ENCODE results near the gene PTCD3. TPM values are rescaled to one million over a fixed set of nuclear protein-coding genes. Genes with fewer than 3 reads are reported as not detected.

The PTCD3 gene
- 90.9 TPM for polyA plus RNA-seq (2012; ENCODE audit: insufficient read length, low read depth)

DNA sequence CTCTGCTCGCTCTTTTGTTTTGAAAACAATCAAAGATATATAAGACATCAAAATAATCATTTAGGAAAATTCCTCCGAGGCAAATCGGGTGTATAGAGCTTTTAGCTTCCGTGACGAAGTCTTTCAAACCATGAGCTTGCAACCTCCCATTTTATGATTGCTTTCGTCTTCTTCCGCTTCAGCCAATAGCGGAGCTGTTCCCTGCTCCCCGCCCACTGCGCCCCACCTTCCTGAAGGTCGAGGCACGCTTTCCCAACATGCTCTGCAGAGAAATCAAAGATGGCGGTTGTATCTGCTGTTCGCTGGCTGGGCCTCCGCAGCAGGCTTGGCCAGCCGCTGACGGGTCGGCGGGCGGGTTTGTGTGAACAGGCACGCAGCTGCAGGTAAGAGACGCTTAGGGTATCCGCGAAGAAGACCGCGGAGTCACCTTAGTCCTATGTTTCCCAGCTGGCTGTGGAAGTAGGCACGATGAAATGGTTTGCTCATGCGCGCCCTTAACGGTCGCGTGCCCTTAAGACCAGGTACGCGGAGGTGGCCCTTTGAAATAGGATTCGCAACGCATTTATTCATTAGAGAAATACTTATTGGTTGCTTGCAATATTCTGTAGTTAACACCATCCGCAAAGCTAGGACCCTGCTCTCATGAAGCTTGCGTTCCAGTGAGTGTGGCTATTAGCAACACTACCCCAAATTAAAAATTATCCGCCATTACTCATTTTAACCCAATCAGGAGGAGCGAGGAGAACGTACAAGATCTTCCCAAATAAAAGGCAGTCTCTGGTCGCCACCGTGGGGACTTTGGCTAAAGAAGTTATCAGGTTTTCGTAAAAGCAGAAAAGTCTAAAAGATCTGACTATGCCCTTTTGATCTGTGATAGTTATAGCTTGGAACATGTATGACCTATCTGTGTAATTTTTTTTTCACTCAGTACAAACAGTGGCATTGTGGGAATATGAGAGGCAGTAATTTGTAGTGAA is at the start of gene PTCD3:
Gene PTCD3, plus strand, starts transcription at position 267 of the 977 bp plus-strand sequence. Its CDS starts 13 bp downstream, at position 280.
- TF ChIP-seq FOXP2 (optimal IDR thresholded peaks at IDR 0.05; ENCODE audit: borderline replicate concordance, extremely low read depth, extremely low read length, insufficient read depth) (peak; percentile 12), POLR2AphosphoS5 (IDR thresholded peaks at IDR 0.05; ENCODE audit: low read depth, low read length) (peak; percentile 88), TAF1 (IDR thresholded peaks at IDR 0.05; ENCODE audit: borderline replicate concordance, insufficient read depth, low read length) (peak; percentile 95), SIN3A (IDR thresholded peaks at IDR 0.05; ENCODE audit: borderline replicate concordance, insufficient read depth, low read length) (no peak)
- TF ChIP-seq, protein P1, sequence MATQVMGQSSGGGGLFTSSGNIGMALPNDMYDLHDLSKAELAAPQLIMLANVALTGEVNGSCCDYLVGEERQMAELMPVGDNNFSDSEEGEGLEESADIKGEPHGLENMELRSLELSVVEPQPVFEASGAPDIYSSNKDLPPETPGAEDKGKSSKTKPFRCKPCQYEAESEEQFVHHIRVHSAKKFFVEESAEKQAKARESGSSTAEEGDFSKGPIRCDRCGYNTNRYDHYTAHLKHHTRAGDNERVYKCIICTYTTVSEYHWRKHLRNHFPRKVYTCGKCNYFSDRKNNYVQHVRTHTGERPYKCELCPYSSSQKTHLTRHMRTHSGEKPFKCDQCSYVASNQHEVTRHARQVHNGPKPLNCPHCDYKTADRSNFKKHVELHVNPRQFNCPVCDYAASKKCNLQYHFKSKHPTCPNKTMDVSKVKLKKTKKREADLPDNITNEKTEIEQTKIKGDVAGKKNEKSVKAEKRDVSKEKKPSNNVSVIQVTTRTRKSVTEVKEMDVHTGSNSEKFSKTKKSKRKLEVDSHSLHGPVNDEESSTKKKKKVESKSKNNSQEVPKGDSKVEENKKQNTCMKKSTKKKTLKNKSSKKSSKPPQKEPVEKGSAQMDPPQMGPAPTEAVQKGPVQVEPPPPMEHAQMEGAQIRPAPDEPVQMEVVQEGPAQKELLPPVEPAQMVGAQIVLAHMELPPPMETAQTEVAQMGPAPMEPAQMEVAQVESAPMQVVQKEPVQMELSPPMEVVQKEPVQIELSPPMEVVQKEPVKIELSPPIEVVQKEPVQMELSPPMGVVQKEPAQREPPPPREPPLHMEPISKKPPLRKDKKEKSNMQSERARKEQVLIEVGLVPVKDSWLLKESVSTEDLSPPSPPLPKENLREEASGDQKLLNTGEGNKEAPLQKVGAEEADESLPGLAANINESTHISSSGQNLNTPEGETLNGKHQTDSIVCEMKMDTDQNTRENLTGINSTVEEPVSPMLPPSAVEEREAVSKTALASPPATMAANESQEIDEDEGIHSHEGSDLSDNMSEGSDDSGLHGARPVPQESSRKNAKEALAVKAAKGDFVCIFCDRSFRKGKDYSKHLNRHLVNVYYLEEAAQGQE (IDR thresholded peaks at IDR 0.05; ENCODE audit: insufficient read depth in 1 of 2, low read depth in 2 of 2, low read length in 2 of 2), result 0 out of 4 replicates have a peak, but pooled peaks of 1 of the 2 experiments have one; percentile 40

DNA sequence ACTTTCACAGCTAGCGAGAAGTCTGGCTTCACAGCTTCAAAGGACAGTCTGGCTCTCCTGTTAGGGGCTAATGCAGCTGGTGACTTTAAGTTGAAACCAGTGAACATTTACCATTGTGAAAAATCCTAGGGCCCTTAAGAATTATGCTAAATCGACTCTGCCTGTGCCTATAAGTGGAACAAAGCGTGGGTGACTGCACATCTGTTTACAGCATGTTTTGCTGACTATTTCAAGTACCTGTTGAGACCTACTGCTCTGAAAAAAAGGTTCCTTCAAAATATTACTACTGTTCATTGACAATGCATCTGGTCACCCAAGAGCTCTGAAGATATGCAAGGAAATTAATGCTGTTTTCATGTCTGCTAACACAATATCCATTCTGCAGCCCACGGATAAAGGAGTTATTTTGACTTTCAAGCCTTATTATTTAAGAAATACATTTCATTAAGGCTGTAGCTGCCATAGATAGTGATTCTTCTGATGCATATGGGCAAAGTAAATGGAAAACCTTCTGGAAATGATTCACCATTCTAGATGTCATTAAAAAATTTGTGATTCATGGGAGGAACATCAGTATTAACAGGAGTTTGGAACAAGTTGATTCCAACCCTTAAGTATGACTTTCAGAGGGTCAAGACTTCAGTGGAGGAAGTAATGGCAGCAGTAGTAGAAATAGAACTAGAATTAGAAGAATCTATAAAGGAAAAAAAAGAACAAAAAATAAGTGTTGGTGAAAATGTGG is 49.3 kb upstream of the PTCD3 start:
- TF ChIP-seq, protein P1 (IDR thresholded peaks at IDR 0.05; ENCODE audit: insufficient read depth in 1 of 2, low read depth in 2 of 2, low read length in 2 of 2), result no peak
- TF ChIP-seq SIN3A (IDR thresholded peaks at IDR 0.05; ENCODE audit: borderline replicate concordance, insufficient read depth, low read length), result no peak
- TF ChIP-seq TAF1 (IDR thresholded peaks at IDR 0.05; ENCODE audit: borderline replicate concordance, insufficient read depth, low read length), result no peak
- no peak for TF ChIP-seq FOXP2 (optimal IDR thresholded peaks at IDR 0.05; ENCODE audit: borderline replicate concordance, extremely low read depth, extremely low read length, insufficient read depth)
- TF ChIP-seq POLR2AphosphoS5 (IDR thresholded peaks at IDR 0.05; ENCODE audit: low read depth, low read length), result no peak

DNA sequence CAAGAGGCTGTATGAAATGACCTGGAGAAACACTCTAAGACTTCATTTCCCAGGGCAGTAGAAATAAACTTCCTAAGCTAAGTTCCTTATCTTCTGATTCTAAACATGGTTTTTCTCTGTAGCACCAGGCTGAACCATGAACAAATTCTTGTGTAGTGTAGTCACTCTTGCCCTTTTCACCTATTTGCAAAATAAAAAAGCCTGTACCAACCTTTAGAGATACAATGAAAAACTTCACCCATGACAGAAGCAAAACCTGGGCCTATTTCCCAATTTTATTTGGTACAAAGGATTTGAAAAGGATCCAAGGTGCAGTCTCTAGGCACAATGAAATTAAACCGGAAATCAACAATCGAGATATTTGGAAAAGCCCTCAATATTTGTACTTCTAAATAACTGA is 44.0 kb upstream of the PTCD3 start:
- TF ChIP-seq SIN3A (IDR thresholded peaks at IDR 0.05; ENCODE audit: borderline replicate concordance, insufficient read depth, low read length) (no peak), FOXP2 (optimal IDR thresholded peaks at IDR 0.05; ENCODE audit: borderline replicate concordance, extremely low read depth, extremely low read length, insufficient read depth) (no peak)
- TF ChIP-seq, protein P1 (IDR thresholded peaks at IDR 0.05; ENCODE audit: insufficient read depth in 1 of 2, low read depth in 2 of 2, low read length in 2 of 2), result no peak

DNA sequence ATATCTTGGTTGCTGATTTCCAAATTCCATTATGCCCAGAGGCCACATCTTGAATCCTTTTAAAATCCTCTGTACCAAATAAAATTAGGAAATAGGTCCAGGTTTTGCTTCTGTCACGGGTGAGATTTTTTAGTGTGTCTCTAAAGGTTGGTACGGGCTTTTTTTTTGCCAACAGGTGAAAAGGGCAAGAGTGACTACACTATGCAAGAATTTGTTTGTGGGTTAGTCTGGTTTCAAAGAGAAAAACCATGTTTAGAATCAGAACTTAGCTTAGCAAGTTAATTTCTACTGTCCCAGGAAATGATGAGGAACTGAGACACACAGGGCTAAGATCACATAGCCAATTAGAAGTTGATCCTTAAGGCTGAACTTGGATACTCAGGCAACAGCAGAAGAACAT is 42.0 kb upstream of the PTCD3 start:
- TF ChIP-seq SIN3A (IDR thresholded peaks at IDR 0.05; ENCODE audit: borderline replicate concordance, insufficient read depth, low read length), result no peak
- TF ChIP-seq POLR2AphosphoS5 (IDR thresholded peaks at IDR 0.05; ENCODE audit: low read depth, low read length), result no peak
- TF ChIP-seq TAF1 (IDR thresholded peaks at IDR 0.05; ENCODE audit: borderline replicate concordance, insufficient read depth, low read length), result no peak
- no peak for TF ChIP-seq FOXP2 (optimal IDR thresholded peaks at IDR 0.05; ENCODE audit: borderline replicate concordance, extremely low read depth, extremely low read length, insufficient read depth)
- TF ChIP-seq, protein P1 (IDR thresholded peaks at IDR 0.05; ENCODE audit: insufficient read depth in 1 of 2, low read depth in 2 of 2, low read length in 2 of 2), result no peak
